Right atrium auricular region (tissue), 2 donors: ENCODE results near the gene TBC1D10A. TPM values are rescaled to one million over a fixed set of nuclear protein-coding genes. Genes with fewer than 3 reads are reported as not detected.

Experiments
- DNase-seq: peaks from one replicate; pipeline ENCODE4 v3.0.0-alpha.2; 2019; ENCODE audit warnings: low spot score
- H3K27ac ChIP-seq, 2 donors: fragments of 200-600 bp; sonication (generic); 1 replicate in 1 of 2; 2 replicates in 1 of 2; pipeline ENCODE4 v1.5.1; 2016 to 2019
- H3K27me3 ChIP-seq, 2 donors: fragments of 200-600 bp; sonication (generic); one replicate each; pipeline versions ENCODE4 v1.5.1 to v1.6.0; 2017 to 2019
- H3K36me3 ChIP-seq: fragments of 200-600 bp; sonication (generic); one replicate; pipeline ENCODE4 v1.5.1; 2016
- H3K4me1 ChIP-seq, 2 donors: fragments of 200-600 bp; sonication (generic); one replicate each; pipeline versions ENCODE4 v1.5.1 to v1.6.0; 2017 to 2019
- H3K4me3 ChIP-seq, 2 donors: fragments of 200-600 bp; sonication (generic); 1 replicate in 1 of 2; 2 replicates in 1 of 2; pipeline ENCODE4 v1.5.1; 2017 to 2019; ENCODE audit warnings: mild to moderate bottlenecking in 1 of 2, moderate library complexity in 1 of 2
- H3K9me3 ChIP-seq, 2 donors: fragments of 200-600 bp; sonication (generic); one replicate each; pipeline ENCODE4 v1.5.1; 2019
- total RNA-seq, 2 donors: library from RNA; depleted of rRNA; stranded (reverse); fragments of >200 nt; gene quantifications; one replicate each; pipeline ENCODE4 v1.1.0, GENCODE V29; 2016
- TF ChIP-seq, protein P1 (sequence below), 2 donors: fragments of 200-600 bp; sonication (generic); IDR thresholded peaks; one replicate each; pipeline ENCODE4 v1.5.1; 2019; ENCODE audit warnings: antibody characterized with exemption in 2 of 2

TBC1D10A gene
- total RNA-seq, 2 donors from 2014 or later = 5.9 to 9.3 TPM

DNA sequence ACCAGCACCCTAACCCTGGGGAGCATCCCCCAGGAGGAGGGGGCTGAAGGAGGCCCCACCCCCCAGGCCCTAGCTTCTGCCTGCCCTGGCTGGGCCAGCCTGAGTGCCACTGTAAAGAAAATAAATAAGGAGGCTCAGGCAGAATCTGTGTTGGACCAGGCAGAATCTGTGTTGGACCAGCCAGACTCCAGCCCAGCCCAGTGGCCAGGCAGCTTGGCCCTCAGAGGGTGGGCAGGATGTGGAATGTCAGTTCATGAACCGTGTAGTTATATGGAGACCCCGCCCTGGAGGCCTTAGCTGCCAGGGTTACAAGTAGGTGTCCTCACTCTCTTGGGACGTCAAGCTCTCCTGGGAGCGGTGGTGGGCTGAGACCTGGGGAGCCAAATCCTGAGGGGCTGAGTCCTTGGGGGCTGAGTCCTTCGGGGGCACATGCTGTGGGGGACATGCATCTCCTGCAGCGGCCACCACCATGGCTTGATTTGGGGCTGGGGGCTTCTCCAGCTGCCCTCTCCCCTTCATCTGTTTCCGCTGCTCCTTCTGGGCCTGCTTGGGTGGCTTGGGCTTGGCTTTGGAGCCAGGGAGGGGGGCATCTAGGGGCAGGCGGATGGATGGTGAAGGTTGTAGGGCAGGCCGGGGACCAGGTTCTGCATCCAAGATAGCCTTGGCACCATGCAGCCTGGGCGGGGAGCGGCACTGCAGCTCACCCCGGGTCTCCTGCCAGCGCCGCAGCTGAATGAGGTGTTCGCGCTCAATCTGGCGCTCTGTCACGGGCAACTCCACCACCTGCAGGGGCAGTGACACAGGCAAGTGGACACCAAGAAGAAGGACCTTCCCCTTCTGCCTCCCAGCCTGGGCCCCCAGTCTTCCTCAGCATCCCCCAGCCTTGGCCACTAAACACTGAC is 34.4 kb downstream of the TBC1D10A start:
- Histone ChIP-seq H3K4me1 (peaks cover 0 to 47% of the 10 kb centered on the region in 2 donors), H3K27me3 (no peaks in the 10 kb centered on the region), H3K4me3 (no peak overlapping the region), H3K36me3 (peaks cover 52% of the 10 kb centered on the region), H3K27ac (peak overlapping the region; percentile 93 to 95), H3K9me3 (no peaks in the 10 kb centered on the region)
- DNase-seq = no peak
- TF ChIP-seq, protein P1, sequence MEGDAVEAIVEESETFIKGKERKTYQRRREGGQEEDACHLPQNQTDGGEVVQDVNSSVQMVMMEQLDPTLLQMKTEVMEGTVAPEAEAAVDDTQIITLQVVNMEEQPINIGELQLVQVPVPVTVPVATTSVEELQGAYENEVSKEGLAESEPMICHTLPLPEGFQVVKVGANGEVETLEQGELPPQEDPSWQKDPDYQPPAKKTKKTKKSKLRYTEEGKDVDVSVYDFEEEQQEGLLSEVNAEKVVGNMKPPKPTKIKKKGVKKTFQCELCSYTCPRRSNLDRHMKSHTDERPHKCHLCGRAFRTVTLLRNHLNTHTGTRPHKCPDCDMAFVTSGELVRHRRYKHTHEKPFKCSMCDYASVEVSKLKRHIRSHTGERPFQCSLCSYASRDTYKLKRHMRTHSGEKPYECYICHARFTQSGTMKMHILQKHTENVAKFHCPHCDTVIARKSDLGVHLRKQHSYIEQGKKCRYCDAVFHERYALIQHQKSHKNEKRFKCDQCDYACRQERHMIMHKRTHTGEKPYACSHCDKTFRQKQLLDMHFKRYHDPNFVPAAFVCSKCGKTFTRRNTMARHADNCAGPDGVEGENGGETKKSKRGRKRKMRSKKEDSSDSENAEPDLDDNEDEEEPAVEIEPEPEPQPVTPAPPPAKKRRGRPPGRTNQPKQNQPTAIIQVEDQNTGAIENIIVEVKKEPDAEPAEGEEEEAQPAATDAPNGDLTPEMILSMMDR (IDR thresholded peaks at IDR 0.05) = no peak

DNA sequence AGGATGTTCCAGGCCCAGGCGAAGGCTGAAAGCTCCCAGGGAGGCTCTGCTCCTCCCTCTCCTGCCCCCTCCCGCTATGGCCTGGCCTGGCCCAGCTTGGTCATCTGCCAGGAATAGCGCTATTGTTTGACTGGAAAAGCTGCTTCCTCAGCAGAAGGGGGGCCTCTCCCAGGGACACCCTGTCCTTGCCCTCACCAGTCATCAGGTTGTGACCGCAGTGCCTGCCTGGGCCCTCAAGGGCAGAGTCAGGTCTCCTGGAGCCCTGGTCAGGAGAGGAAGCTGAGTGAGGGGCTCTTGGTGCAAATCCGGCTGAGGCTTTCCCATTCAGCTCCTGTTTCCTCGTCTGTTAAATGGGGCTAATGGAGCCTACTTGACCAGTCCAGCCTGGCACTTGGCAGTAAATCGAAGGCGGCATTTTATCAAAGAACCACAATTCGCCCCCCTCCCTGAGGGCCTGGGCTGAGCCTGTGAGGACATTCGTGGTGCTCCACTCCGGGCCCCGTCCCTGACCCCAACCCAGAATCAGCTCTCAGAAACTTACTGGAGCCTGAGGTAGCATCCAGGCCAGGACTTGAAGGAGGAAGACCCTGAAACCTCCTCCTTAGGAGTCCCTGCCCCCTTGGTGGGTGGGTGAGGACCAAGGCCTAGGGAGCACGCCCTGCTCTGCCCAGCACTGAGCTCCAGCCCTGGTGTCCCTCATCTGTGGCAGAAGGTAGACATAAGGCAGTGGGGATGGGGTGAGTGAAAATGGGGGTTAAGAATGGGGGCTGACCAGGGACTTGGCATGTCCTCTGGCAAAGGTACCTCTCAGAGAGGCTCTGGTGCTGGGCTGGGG is 35.5 kb downstream of the TBC1D10A start:
- Histone ChIP-seq H3K9me3 (no peaks in the 10 kb centered on the region), H3K27me3 (no peaks in the 10 kb centered on the region), H3K27ac (peak overlapping the region; percentile 93 to 95), H3K36me3 (peaks cover 42% of the 10 kb centered on the region), H3K4me1 (peaks cover 0 to 50% of the 10 kb centered on the region in 2 donors), H3K4me3 (no peak overlapping the region)
- DNase-seq = peak; percentile 94
- TF ChIP-seq, protein P1 (IDR thresholded peaks at IDR 0.05) = no peak

DNA sequence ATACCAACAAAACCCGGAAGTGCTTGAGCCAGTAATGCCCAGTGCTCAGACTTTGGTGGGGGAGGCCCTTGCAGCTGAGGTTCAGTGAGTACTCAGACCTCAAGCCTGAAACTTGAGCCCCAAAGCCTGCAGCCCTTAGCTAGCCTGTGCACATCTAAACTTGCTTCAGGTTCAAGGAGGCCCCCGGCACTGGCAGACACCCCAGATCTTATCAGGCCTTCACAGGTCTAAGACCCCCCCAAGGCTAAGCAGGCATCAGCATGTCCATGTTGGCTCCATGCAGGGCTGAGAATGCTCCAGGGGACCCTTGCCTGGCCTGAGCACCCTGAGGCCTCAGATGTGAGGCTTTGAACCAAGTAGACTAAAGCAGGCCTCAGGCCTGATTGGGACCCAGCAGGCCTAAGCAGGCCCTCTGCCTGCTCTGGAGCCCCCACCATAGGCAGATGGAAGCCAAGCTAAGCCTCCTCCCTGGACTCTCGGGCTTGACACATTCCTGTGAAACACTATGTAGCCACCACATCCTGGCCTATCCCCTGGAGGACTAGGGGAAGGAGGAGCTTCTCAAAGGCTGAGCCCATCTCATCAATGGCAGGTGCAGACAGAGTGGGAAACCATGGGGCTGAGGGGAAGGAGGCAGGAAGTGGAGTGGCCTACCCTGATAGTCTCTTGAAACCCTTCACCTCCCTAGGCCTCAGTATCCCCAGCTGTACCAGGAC is 36.2 kb downstream of the TBC1D10A start:
- TF ChIP-seq, protein P1 (IDR thresholded peaks at IDR 0.05) = no peak
- DNase-seq = peak; percentile 80
- Histone ChIP-seq H3K36me3 (peaks cover 36% of the 10 kb centered on the region), H3K4me3 (peak overlapping the region in 1 of 2 donors; percentile 98), H3K9me3 (no peaks in the 10 kb centered on the region), H3K4me1 (peaks cover 0 to 50% of the 10 kb centered on the region in 2 donors), H3K27me3 (no peaks in the 10 kb centered on the region), H3K27ac (peak overlapping the region; percentile 93 to 95)

DNA sequence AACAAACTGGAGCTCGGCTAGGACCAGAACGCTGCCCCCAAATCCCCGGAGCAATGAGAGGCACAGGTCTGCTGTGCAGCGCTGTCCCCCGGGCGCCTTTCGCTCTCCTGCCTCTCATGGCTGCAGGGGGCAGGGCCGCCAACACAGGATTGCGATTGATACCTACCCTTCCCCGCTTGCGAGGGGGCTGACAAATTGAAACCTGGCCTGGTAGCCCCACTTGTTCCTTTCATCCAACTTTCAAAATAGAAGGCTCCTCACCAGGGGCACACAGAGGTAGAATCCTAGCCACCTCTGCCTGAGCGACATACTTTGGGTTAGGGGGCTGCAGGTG is 36.8 kb downstream of the TBC1D10A start:
- no peaks in the 10 kb centered on the region for H3K27me3 ChIP-seq
- peak overlapping the region; percentile 93 to 95 for H3K27ac ChIP-seq
- peak overlapping the region; percentile 94 to 98 for H3K4me3 ChIP-seq
- H3K4me1 ChIP-seq = peaks cover 0 to 50% of the 10 kb centered on the region in 2 donors
- TF ChIP-seq, protein P1 (IDR thresholded peaks at IDR 0.05) = no peak
- H3K36me3 ChIP-seq = peaks cover 32% of the 10 kb centered on the region
- no peaks in the 10 kb centered on the region for H3K9me3 ChIP-seq
- no peak for DNase-seq

DNA sequence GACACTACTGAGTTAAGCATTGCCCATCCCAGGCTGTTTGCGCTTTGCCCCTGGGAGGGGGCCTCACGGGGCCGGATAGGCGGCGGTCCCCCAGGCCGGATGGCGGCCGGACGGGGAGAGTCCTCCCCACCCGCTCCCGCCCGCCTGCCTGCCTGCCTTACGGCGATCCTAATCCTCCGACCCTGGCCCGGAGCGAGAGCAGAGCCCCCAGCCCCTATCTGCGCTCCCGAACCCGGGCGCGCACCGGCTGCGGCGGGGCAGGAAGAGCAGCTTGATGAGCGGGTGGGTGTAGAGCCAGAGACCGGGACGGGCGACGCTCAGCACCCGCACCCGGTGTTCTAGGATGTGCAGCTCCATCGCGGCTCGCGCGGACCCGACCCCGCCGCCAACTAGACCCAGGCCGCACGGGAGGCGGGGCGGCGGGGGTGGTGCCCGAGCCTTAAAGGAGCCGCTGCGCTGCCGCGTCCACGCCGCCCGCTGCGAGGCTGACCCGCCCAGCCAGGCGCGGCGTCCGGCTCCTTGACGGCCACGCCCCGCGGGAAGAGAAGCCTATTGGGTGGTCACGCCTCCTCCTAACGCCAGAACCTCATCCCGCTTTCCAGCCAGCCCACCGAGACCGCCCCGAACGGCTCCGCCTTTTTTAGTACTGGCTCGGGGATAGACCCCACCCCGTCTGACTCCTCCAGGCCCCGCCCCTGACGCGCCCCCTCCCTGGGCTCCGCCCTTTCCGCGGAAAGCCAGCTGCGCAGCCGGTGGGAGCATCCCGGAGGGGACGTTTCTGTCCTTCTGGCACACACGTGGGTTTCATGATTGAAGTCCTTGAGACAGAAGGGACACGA is 37.4 kb downstream of the TBC1D10A start, which contains the start of gene CASTOR1:
Gene CASTOR1, minus strand, starts transcription at position 365 of the 839 bp plus-strand sequence. Its CDS starts 8 bp downstream, at position 357.
- H3K4me1 ChIP-seq = peaks cover 0 to 50% of the 10 kb centered on the region in 2 donors
- TF ChIP-seq, protein P1 (IDR thresholded peaks at IDR 0.05) = no peak

More for the DNA sequence above, 37.4 kb downstream of the TBC1D10A start, which contains the start of gene CASTOR1:
- H3K27me3 ChIP-seq = no peaks in the 10 kb centered on the region
- no peaks in the 10 kb centered on the region for H3K9me3 ChIP-seq
- peak within 1 kb of the TSS; percentile 93 to 95 for H3K27ac ChIP-seq
- peaks cover 26% of the 10 kb centered on the region for H3K36me3 ChIP-seq
- peak within 1 kb of the TSS; percentile 94 to 98 for H3K4me3 ChIP-seq
- DNase-seq = peak; percentile 99
